H7 (cell line): ENCODE data around the gene GALNT18. TPM values are rescaled to one million over a fixed set of nuclear protein-coding genes. Genes with fewer than 3 reads are reported as not detected.

Experiments used
- DNase-seq: peaks from one replicate; pipeline ENCODE4 v3.0.0; 2012
- H3K27me3 ChIP-seq: 2 replicates; pipeline ENCODE4 v1.6.0; 2011; ENCODE audit warnings: mild to moderate bottlenecking, low read length; ENCODE audit not compliant: control insufficient read depth, insufficient read depth
- H3K36me3 ChIP-seq: replicated peaks from 2 replicates; pipeline ENCODE4 v1.5.1; 2011; ENCODE audit warnings: low read length; ENCODE audit not compliant: control insufficient read depth, insufficient read depth
- H3K4me3 ChIP-seq: 2 replicates; pipeline ENCODE4 v1.5.1; 2011; ENCODE audit warnings: low read depth, mild to moderate bottlenecking, control low read depth, low read length, moderate library complexity; ENCODE audit not compliant: insufficient read depth
- total RNA-seq: library from RNA; depleted of rRNA; stranded (reverse); fragments of >200 nt; shearing (Covaris generic); gene quantifications from 2 replicates; pipeline ENCODE4 v1.2.3, GENCODE V29; 2014

The GALNT18 gene
- total RNA-seq, 1 experiment from 2014 or later = 1.9 TPM

DNA sequence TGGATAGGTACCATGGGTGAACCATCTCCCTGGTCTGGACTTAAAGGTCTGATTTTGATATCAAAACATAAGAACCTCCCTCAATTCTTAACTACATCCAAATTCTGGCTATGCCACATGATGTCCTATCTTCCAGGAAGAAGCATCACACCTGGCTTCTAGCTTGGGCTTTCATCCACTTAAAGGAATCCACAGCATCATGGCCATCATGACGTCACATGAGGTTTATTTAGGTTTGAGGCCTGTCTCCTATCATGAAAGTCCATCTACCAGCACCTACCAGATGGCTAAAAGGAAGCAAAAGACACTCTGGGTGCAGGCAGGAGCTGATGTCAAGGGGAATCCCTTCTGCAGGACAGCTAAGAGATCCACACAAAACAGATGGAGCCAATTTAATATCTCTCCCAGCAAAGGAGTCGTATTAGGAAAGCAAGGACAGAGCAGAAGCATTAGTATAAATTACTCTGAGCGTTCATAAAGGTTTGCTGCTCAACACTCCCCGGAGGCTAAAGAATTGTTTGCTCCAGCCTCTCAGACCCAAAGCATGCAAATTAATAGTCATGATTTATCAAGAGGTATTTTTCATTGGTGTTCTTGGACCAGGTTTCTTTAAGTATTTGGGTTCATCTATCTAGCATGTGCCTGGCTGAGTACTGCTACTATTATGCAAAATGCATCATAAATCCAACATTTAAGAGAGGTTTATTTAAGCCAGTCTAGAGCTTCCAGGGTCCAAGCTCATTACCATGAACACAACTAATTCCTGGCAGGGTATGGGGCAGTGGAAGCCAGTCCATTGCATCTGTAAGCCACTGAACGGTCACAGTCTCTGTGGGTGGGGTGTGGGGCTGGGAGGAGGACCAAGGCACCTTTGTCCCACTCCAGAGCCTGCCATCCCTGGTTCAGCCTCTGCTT is 47.2 kb downstream of the GALNT18 start:
- Histone ChIP-seq H3K27me3 (no peaks in the 10 kb centered on the region), H3K36me3 (no peaks in the 10 kb centered on the region)
- no peak for DNase-seq

DNA sequence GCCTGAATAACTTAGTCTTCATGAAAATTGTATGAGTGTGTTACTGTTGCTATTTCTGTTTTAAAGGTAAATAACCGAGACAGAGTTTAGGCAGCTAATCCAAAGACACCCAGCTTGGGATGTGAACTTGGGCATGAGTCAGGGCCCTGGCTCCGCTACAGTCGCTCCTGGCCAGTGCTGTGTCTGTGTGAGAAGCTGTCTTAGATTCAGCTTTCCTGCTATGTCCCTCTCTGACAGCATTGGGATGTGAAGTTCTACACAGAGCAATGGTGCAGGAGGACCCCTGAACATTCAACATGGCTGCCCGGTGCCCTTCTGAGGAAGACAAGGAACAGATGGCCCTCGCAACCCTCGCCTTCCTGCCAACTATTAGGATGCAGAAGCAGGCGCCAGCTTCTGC is 49.4 kb downstream of the GALNT18 start:
- Histone ChIP-seq H3K4me3 (no peak overlapping the region), H3K27me3 (no peaks in the 10 kb centered on the region), H3K36me3 (no peaks in the 10 kb centered on the region)
- DNase-seq = no peak

More for the DNA sequence above, 47.2 kb downstream of the GALNT18 start:
- no peak overlapping the region for H3K4me3 ChIP-seq

DNA sequence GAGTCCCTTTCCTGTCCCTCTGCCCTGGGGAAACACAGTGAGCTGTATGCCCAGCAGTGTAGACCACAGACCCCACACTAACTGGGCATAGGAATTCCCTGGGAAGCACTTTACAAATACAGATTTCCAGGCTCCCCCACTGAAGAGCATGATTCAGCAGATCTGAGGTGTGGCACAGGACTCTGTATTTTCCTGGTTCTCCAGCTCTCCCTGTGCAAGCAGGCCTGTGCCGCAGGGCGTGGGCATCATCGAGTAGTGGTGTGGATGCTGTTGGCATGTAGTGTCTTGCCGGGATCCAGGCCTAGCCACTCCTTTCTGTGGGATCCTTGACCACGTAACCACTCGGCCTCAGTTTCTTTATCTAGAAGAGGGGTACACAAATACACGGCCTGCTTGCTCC is 49.9 kb downstream of the GALNT18 start:
- no peaks in the 10 kb centered on the region for H3K36me3 ChIP-seq
- DNase-seq = no peak
- H3K27me3 ChIP-seq = no peaks in the 10 kb centered on the region
- H3K4me3 ChIP-seq = no peak overlapping the region

DNA sequence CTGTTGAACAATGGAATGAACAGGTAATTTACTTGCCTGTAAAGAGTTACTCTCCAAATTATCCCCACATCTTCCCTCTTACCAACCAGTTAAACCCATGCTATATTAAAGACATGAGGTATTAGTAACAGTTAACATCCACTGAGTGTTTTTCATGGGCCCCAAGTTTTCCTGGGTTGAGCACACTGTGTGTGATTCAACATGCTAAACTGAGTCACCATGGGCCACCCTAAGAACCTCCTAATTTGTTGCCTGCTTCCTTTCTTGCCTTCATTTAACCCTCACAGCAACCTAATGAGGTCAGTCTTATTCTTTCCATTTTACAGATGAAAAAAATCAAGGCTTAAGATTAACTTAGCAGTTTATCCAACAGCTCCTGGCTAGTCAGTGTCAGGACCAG is 51.0 kb downstream of the GALNT18 start:
- Histone ChIP-seq H3K36me3 (no peaks in the 10 kb centered on the region), H3K4me3 (no peak overlapping the region), H3K27me3 (no peaks in the 10 kb centered on the region)
- DNase-seq = no peak

DNA sequence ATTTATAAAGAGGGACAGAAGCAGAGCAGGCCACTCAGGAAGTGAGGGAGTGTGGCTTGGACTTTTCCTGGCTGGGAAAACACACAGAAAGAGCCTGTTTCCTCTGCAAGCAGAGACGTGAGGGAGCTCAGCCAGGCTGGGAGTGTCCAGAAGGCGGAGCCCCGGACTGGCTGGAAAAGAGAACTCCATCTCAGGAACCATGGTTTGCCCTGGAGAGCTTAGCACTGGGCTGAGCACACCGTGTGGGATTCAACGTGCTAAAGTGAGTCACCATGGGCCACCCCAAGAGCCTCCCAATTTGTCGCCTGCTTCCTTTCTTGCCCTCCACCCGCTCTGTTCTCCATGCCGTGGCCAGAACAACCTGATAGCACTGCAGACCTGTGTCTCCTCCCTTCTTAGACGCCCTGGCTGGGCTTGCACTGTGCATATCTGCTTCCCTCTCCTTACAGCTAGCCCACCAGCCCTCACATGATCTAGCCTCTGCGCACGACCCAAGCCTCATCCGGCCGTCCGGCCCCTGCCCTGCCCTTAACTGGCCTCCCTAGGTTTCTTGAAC is 51.8 kb downstream of the GALNT18 start:
- no peak for DNase-seq
- Histone ChIP-seq H3K4me3 (no peak overlapping the region), H3K36me3 (no peaks in the 10 kb centered on the region), H3K27me3 (no peaks in the 10 kb centered on the region)

DNA sequence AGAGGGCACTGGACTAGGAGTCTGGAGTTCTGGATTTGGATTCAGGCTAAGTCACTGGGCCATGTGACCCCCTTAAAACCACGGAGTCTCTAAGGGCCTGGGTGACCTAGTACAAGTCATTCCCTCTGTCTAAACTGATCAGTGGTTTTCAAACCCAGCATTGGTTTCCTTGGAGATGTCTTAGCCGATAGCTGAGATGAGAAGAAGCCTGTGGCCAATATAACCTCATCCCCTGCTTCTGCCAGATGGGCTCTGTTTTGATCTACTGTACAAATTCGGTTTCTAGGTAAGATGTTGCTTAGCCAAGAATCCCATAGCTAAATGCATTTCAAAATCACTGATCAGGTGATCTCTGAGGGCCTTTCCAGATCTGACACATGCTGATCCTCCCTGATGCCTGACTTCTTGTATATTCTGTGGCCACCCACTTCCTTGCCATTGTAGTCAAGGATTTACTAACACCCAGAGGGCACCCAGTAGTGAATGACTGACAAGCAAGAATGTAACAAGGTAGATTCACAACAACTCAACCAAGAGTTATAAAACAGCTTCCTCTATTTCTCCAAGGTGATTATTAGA is 53.1 kb downstream of the GALNT18 start:
- H3K4me3 ChIP-seq = no peak overlapping the region
- H3K36me3 ChIP-seq = no peaks in the 10 kb centered on the region
- no peaks in the 10 kb centered on the region for H3K27me3 ChIP-seq
- no peak for DNase-seq

DNA sequence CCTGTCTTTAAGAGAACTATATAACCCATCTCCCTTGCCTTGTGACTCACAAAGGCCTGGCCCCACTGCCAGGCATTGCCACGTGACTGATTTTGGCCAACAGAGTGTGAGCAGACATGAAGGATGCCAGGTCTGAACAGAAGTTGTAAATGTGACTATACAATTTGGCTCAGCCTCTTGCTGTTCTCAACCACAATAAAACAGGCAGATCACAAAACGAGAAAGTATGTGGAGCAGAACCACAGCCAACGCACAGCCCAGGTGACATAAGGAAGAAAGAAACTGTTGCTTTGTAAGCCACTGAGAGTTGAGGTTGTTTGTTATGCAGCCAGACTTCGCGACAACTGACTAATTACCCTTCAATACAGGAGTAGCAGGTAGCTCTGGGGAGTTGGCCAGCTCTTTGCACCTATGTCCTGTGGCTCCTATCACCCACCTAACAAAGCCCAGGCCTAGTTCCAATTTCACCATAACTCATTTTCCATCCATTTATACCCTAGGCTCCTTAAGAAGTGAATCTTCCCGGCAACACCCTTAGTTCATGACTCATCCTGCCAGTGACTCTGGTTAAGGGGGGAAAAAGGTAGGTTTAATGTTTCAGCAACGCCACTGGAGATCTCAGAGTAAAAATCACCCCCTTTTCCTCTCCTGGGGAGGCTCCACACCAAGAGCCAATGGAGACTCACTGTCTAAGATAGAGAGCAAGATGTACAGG is 53.7 kb downstream of the GALNT18 start:
- Histone ChIP-seq H3K4me3 (no peak overlapping the region), H3K27me3 (no peaks in the 10 kb centered on the region), H3K36me3 (no peaks in the 10 kb centered on the region)
- no peak for DNase-seq

DNA sequence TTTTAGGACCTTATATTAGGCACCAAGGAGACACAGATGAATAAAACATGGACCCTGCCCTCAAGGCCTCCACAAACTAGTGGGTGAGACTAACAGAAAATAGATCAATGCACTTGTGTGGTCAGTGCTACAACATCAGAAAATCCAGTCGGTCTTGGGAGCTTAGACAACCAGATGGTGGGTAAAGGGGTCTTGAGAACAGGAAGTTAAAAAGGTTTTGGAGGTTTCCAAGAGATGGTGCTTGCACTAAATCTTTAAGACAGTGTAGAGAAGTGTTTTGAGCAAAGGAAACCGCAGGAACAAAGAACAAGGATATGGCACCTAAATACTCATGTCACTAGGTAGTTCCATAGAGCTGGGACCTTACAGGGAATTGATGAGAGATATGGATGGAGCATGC is 56.2 kb downstream of the GALNT18 start:
- no peaks in the 10 kb centered on the region for H3K27me3 ChIP-seq
- DNase-seq = no peak
- no peak overlapping the region for H3K4me3 ChIP-seq
- H3K36me3 ChIP-seq = no peaks in the 10 kb centered on the region

DNA sequence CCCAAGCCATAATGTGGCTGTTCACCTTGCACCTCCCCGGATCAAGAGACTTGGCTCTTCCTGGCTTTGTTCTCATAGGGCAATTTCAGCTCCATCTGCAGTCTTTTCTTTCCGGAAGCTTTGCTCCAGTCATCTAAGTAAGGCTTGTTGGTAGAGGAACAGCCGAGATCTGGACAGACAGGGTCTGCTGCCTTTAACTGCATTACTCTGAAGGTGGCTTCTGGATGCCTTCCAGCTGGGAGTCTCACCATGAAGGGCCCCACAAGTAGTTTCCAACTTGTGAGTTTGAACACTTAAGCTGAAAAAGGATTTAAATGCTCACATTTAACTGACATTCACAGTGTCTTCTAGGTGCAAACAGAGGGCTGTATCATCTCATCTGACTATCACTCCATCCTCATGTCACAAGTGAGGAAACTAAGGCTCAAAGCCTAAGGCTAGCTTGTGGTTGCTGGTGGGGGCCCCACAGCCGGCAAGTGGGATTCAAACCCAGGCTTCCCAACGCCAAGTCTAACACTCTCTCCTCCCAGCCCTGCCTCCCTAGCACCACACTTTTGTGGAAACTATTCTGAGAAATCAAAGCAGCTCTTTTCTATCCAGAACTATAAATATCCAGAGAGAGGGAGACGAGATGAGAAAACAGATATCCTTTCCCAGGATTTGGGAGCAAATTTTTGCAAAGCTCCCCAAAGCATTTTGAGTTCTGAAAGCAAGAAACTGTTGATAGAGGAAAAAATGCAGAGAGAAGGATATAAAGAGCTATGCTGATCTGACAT is 58.4 kb downstream of the GALNT18 start:
- H3K36me3 ChIP-seq = no peaks in the 10 kb centered on the region
- no peaks in the 10 kb centered on the region for H3K27me3 ChIP-seq
- no peak overlapping the region for H3K4me3 ChIP-seq
- DNase-seq = no peak

DNA sequence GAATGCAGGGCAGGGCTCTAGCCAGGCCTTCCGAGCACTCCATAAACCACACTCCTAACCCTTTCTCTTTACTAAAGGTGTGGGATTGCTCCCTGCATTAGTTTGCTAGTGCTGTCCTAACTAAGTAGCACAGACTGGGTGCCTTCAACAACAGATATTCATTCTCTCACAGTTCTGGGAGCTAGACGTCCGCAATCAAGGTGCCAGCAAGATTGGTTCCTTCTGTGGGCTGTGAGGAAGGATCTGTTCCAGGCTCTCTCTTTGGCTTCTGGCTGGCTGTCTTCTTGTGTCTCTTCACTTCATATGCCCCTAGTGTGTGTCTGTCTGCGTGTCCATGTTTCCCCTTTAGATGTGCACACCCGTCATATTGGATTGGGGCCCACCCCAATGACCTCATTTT is 59.8 kb downstream of the GALNT18 start:
- no peaks in the 10 kb centered on the region for H3K36me3 ChIP-seq
- no peak overlapping the region for H3K4me3 ChIP-seq
- DNase-seq = no peak
- no peaks in the 10 kb centered on the region for H3K27me3 ChIP-seq

DNA sequence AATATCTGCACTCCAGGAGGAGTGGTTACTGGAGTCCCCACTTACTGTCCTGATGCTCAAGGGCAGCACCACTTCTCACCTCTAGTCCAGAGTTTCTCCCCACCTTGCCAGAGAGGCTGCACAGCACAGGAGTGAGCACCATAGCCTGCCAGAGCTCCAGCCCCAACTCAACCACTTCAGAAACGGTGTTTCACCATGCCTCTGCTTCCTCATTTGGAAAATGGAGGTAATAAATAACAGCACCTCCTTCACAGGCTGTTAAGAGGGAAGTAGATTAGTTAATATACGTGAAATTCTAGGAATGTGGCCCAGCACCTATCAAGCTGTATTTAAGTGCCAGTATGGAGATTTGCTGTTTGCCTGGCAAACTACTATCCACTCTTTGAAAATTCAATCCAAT is 63.0 kb downstream of the GALNT18 start:
- no peak overlapping the region for H3K4me3 ChIP-seq
- no peak for DNase-seq
- no peaks in the 10 kb centered on the region for H3K36me3 ChIP-seq
- H3K27me3 ChIP-seq = no peaks in the 10 kb centered on the region

DNA sequence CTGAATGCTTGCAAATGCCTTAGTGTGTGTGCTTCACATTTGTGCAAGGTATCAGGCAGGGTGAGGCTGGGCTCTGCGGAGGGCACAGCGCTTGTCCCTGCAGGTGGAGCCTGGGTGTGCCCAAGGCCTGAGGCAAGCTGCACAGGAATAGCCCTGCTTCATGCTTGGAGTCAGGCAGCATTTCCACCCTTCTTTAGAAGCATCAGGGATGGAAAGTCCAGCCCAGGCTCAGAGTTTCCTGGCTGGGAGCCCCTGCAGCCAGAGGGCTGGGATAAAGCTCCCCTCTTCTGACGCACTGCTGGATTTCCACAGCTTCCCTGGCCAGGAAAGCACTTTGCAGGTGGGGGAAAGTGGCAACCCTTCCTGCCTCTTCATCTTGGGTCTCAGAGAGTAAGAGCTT is 63.4 kb downstream of the GALNT18 start:
- no peak overlapping the region for H3K4me3 ChIP-seq
- no peaks in the 10 kb centered on the region for H3K36me3 ChIP-seq
- H3K27me3 ChIP-seq = no peaks in the 10 kb centered on the region
- no peak for DNase-seq

DNA sequence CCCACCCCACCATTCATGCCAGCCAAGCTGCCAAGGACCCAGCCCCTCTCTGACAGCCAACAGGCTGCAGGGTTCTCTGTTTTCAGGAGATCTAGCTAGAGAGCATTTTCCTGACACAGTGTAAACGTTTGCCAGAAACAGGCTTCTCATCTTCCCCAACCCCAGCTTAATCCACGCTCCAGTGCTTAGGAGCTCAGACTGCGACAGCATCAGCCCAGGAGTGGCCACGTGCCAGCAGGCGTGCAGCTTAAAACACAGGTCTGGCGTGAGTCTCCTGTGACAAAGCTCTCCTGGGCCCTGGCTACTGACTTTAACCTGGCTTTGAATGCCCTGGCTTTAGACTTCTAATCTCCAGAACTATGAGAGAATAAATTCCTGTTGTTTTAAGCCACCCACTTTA is 66.6 kb downstream of the GALNT18 start:
- Histone ChIP-seq H3K36me3 (no peaks in the 10 kb centered on the region), H3K27me3 (no peaks in the 10 kb centered on the region), H3K4me3 (no peak overlapping the region)
- no peak for DNase-seq

DNA sequence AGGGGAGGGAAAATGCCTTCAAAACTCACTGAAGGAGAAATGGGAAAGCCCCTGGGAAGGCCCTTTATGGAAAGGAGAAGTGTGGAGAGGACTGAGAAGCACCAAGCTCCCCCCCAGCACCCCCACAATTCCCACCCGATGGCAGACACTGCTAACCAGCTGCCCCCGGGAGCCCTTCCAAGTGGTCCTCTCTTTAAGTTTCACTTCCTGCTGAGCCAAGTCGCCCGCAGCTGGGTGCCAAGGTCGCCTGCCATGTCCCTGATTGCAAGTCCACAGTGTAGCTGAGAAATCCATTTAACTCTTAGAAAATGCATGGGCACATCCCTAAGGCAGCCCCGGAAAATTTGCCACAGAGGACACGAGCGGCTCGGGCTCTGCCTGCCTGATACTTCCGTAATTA is 68.2 kb downstream of the GALNT18 start:
- no peaks in the 10 kb centered on the region for H3K27me3 ChIP-seq
- DNase-seq = no peak
- no peaks in the 10 kb centered on the region for H3K36me3 ChIP-seq
- no peak overlapping the region for H3K4me3 ChIP-seq
